Activated naive CD8-positive, alpha-beta T cell treated with anti-CD3 and anti-CD28 coated beads, Interleukin-2, amount 50 U/mL, for 24 hours (primary cell): ENCODE measurements around the gene PSD.

Source experiments
- ATAC-seq: fragments of 150-1000 bp; cut with Tn5 transposase; one replicate; pipeline ENCODE4 v1.10.0; 2021
- DNase-seq: peaks from one replicate; pipeline ENCODE4 v3.0.0; 2021
- H3K27ac Mint-ChIP-seq: one replicate; pipeline ENCODE4 v1.8.0; 2021; ENCODE audit warnings: mild to moderate bottlenecking, mixed read lengths
- H3K27me3 Mint-ChIP-seq: one replicate; pipeline ENCODE4 v1.8.0; 2021; ENCODE audit warnings: mixed read lengths
- H3K36me3 Mint-ChIP-seq: one replicate; pipeline ENCODE4 v1.8.0; 2021; ENCODE audit warnings: low read depth, mixed read lengths
- H3K4me1 Mint-ChIP-seq: one replicate; pipeline ENCODE4 v1.8.0; 2021; ENCODE audit warnings: mixed read lengths
- H3K4me3 Mint-ChIP-seq: one replicate; pipeline ENCODE4 v1.8.0; 2021; ENCODE audit warnings: mild to moderate bottlenecking, moderate library complexity, mixed read lengths
- H3K9me3 Mint-ChIP-seq: one replicate; pipeline ENCODE4 v1.8.0; 2021; ENCODE audit warnings: mixed read lengths

The PSD gene

DNA sequence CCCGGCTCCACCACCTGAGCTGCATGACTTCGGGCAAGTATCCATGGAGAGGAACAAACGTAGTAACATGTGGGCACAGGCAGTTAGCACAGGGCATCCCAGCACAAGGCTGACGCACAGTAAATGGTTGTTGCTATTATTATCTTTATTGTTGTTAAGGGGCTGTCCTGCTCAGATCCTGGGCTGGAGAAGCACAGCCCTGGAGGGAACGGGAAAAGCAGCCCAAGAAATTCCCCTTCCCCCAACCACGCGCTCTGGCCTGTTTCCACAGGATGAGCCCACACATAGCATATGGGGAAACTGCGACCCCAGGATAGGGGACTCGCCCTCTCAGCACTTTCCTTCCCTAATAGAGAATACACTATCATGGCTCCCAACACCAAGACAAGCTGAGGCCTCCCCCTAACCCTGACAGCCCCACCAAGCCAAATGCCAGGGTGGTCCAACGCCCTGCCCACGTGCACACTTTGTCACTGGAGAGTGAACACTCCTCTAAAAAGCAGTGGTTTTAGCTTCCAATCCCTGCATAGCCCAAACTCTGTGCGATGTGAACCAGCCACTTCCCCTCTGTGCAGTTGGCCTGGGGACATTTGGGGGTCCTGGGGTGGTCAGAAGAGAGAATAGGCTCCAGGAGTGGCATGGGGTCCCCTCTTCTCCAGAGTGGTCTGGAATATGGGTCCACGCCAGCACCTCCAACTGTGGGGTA is 11.0 kb downstream of the PSD start:
- Mint-ChIP-seq H3K9me3 (no peaks in the 10 kb centered on the region), H3K27ac (peak overlapping the region; percentile 14), H3K27me3 (peaks cover 20% of the 10 kb centered on the region), H3K4me3 (peak overlapping the region; percentile 14), H3K4me1 (peaks cover 44% of the 10 kb centered on the region), H3K36me3 (peaks cover 2% of the 10 kb centered on the region)
- no peak for ATAC-seq
- DNase-seq = no peak

DNA sequence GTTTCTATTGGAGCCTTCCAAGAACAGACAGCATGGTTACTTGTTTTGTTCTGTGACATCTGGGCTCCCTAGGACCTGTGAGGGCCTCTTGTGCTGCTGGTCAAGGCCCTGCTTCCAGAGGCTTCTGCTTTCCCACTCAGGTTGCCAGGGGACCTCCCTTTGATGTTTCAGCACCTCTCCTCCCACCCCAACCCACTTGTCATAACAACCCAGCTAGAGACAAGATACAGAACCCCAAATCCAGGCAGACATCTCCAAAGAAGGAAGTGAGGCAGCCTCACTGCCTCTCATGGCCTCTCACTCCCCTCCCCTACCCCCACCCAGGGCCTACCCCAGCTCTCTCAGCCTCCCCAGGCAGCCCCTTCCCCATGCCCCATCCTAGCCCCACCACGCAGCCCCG is 11.8 kb downstream of the PSD start:
- Mint-ChIP-seq H3K27ac (peak overlapping the region; percentile 60), H3K4me1 (peaks cover 46% of the 10 kb centered on the region)

GRCh38 chr10:102405632-102406031 is 13.0 kb downstream of the PSD start:
- H3K4me1 Mint-ChIP-seq = peaks cover 42% of the 10 kb centered on the region
- ATAC-seq (peak; percentile 8), DNase-seq (no peak)
- no peak overlapping the region for H3K4me3 Mint-ChIP-seq
- H3K36me3 Mint-ChIP-seq = peaks cover 9% of the 10 kb centered on the region
- H3K9me3 Mint-ChIP-seq = no peaks in the 10 kb centered on the region
- peak overlapping the region; percentile 48 for H3K27ac Mint-ChIP-seq
- H3K27me3 Mint-ChIP-seq = peaks cover 10% of the 10 kb centered on the region

More for the DNA sequence above, 11.8 kb downstream of the PSD start:
- Mint-ChIP-seq H3K4me3 (no peak overlapping the region), H3K9me3 (no peaks in the 10 kb centered on the region), H3K36me3 (peaks cover 4% of the 10 kb centered on the region), H3K27me3 (peaks cover 20% of the 10 kb centered on the region)
- no peak for DNase-seq
- no peak for ATAC-seq

DNA sequence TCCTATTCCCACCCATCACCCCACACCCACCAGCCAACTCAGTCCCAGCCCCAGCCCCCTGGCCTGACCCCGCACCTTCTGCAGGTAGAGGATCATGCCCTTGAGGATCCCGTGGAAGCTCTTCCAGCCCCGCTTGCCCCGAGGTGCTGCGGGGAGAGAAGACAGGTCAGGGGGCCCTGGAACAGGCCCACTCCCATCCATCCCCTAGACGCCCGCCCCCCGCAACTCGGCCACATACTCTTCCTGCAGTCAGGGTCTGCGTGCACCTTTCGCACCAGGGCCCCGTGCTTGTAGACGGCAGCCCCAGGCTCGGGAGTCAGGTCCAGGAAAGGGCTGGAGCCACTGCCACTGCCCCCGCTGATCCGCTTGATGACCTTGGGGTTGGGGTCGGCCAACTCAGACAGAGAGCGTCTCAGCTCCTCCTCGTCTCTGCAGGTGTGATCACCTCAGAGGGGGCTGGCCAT is 13.4 kb downstream of the PSD start:
- Mint-ChIP-seq H3K36me3 (peaks cover 14% of the 10 kb centered on the region), H3K27ac (peak overlapping the region; percentile 48), H3K27me3 (peaks cover 10% of the 10 kb centered on the region), H3K4me1 (peaks cover 39% of the 10 kb centered on the region), H3K9me3 (no peaks in the 10 kb centered on the region), H3K4me3 (no peak overlapping the region)
- no peak for ATAC-seq
- DNase-seq = no peak

GRCh38 chr10:102404361-102405107 is 14.1 kb downstream of the PSD start:
- Mint-ChIP-seq H3K27ac (no peak overlapping the region), H3K4me3 (no peak overlapping the region), H3K9me3 (no peaks in the 10 kb centered on the region), H3K36me3 (peaks cover 19% of the 10 kb centered on the region), H3K4me1 (peaks cover 38% of the 10 kb centered on the region), H3K27me3 (peaks cover 6% of the 10 kb centered on the region)
- no peak for ATAC-seq
- no peak for DNase-seq

GRCh38 chr10:102403115-102403514 is 15.5 kb downstream of the PSD start:
- peaks cover 27% of the 10 kb centered on the region for H3K36me3 Mint-ChIP-seq
- no peak for DNase-seq
- peaks cover 39% of the 10 kb centered on the region for H3K4me1 Mint-ChIP-seq
- H3K27me3 Mint-ChIP-seq = peaks cover under 1% of the 10 kb centered on the region
- H3K27ac Mint-ChIP-seq = no peak overlapping the region
- no peaks in the 10 kb centered on the region for H3K9me3 Mint-ChIP-seq
- no peak overlapping the region for H3K4me3 Mint-ChIP-seq
- no peak for ATAC-seq

DNA sequence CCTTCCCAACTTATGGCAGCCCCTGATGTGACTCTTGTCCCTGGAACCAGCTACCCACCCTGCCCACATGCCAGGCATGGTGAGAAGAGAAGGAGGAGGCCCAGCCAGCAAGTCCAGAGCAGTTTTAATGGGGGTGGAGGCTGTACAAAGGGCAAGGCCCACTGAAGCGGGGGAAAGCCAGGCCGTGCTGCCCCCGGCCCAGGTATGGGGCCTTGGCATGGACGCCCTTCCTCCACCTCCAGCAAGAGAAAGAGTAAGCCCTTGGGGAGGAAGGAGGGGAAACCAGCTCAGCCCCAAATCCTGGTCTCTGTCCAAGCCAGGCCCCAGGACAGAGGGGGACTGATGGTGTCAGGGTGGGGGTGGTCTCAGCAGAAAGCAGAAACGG is 16.1 kb downstream of the PSD start:
- H3K9me3 Mint-ChIP-seq = no peaks in the 10 kb centered on the region
- no peaks in the 10 kb centered on the region for H3K27me3 Mint-ChIP-seq
- no peak overlapping the region for H3K4me3 Mint-ChIP-seq
- peaks cover 39% of the 10 kb centered on the region for H3K4me1 Mint-ChIP-seq
- H3K36me3 Mint-ChIP-seq = peaks cover 33% of the 10 kb centered on the region
- H3K27ac Mint-ChIP-seq = peak overlapping the region; percentile 68
- ATAC-seq = no peak
- DNase-seq = no peak

GRCh38 chr10:102401735-102402511 is 16.7 kb downstream of the PSD start:
- no peak for ATAC-seq
- H3K27ac Mint-ChIP-seq = peak overlapping the region; percentile 68
- peak overlapping the region; percentile 38 for H3K4me3 Mint-ChIP-seq
- DNase-seq = no peak
- no peaks in the 10 kb centered on the region for H3K27me3 Mint-ChIP-seq
- no peaks in the 10 kb centered on the region for H3K9me3 Mint-ChIP-seq
- H3K36me3 Mint-ChIP-seq = peaks cover 38% of the 10 kb centered on the region
- H3K4me1 Mint-ChIP-seq = peaks cover 40% of the 10 kb centered on the region

DNA sequence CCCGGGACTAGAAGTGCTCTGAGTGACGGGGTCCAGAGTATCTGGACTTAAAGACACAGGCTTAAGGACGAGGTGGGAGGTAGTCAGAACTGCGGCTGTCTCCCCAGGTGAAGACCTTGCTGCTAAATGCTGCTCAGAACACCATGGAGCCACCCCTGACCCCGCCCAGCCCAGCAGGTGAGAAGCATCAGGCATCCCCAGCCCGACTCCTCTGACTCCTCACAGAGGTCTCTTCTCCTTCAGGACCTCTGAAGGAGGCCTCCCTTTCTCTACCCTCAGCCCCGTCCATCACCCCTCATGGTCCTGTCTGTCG is 17.3 kb downstream of the PSD start:
- H3K36me3 Mint-ChIP-seq = peaks cover 44% of the 10 kb centered on the region
- peaks cover 44% of the 10 kb centered on the region for H3K4me1 Mint-ChIP-seq
- no peaks in the 10 kb centered on the region for H3K27me3 Mint-ChIP-seq
- H3K27ac Mint-ChIP-seq = no peak overlapping the region
- DNase-seq (no peak), ATAC-seq (no peak)
- peak overlapping the region; percentile 38 for H3K4me3 Mint-ChIP-seq
- no peaks in the 10 kb centered on the region for H3K9me3 Mint-ChIP-seq

DNA sequence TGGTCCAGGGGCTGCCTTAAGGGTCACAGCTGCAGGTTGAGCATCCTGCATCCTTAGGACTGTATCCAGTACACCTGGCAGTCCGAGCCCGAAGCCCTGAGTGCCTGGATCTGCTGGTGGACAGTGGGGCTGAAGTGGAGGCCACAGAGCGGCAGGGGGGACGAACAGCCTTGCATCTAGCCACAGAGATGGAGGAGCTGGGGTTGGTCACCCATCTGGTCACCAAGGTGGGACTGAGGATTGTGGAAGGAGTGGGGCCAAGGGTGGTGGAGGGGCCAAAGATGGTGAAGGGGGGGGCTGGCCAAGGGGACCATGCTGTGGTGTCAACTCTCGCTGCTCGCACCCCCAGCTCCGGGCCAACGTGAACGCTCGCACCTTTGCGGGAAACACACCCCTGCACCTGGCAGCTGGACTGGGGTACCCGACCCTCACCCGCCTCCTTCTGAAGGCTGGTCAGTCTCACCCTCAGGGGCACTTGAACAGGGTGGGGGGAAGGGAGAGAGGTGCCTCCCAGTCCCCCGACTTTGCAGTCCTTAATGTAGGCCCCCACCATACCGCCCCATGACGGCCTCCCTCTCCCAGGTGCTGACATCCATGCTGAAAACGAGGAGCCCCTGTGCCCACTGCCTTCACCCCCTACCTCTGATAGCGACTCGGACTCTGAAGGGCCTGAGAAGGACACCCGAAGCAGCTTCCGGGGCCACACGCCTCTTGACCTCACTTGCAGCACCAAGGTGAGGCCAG is 17.8 kb downstream of the PSD start:
- Mint-ChIP-seq H3K27ac (peak overlapping the region; percentile 31), H3K4me3 (no peak overlapping the region), H3K27me3 (no peaks in the 10 kb centered on the region), H3K4me1 (peaks cover 41% of the 10 kb centered on the region), H3K9me3 (no peaks in the 10 kb centered on the region), H3K36me3 (peaks cover 49% of the 10 kb centered on the region)
- ATAC-seq (no peak), DNase-seq (no peak)

GRCh38 chr10:102400076-102400475 is 18.5 kb downstream of the PSD start:
- Mint-ChIP-seq H3K4me3 (peak overlapping the region; percentile 99), H3K36me3 (peaks cover 50% of the 10 kb centered on the region), H3K27ac (peak overlapping the region; percentile 75), H3K4me1 (peaks cover 38% of the 10 kb centered on the region), H3K27me3 (no peaks in the 10 kb centered on the region), H3K9me3 (no peaks in the 10 kb centered on the region)
- DNase-seq = no peak
- ATAC-seq = no peak

- H3K9me3 Mint-ChIP-seq = no peaks in the 10 kb centered on the region
- H3K4me3 Mint-ChIP-seq = peak overlapping the region; percentile 99
- H3K27me3 Mint-ChIP-seq = no peaks in the 10 kb centered on the region
- peaks cover 38% of the 10 kb centered on the region for H3K4me1 Mint-ChIP-seq
- peaks cover 54% of the 10 kb centered on the region for H3K36me3 Mint-ChIP-seq
- peak; percentile 91 for DNase-seq
- peak; percentile 58 for ATAC-seq
- H3K27ac Mint-ChIP-seq = peak overlapping the region; percentile 75
Measured at GRCh38 chr10:102399217-102400021, 19.2 kb downstream of the PSD start.

DNA sequence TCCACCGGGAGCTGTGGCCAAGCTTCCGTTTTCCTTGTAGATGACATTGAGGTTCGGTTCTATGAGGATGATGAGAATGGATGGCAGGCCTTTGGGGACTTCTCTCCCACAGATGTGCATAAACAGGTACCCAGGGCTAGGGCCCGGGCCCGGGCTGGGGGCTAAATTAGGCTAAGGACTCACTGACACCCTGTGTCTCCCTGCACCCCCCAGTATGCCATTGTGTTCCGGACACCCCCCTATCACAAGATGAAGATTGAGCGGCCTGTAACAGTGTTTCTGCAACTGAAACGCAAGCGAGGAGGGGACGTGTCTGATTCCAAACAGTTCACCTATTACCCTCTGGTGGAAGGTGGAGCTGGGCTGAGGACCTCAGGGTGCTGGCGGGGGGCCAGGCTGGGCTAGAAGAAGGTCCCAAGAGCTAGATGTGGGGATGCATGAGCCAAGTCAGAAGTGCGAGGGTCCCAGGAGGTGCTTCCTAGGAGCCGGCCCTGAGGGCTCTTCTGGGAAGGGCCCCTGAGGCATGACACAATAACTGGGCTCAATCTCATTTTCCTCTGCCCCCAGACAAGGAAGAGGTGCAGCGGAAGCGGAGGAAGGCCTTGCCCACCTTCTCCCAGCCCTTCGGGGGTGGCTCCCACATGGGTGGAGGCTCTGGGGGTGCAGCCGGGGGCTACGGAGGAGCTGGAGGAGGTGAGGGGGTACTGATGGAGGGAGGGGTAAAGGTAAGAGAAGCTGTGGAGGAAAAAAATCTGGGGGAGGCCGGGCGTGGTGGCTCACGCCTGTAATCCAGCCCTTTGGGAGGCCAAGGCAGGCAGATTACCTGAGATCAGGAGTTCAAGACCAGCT is 20.2 kb downstream of the PSD start:
- H3K27ac Mint-ChIP-seq = peak overlapping the region; percentile 71
- DNase-seq (peak; percentile 10), ATAC-seq (no peak)
- no peaks in the 10 kb centered on the region for H3K27me3 Mint-ChIP-seq
- H3K9me3 Mint-ChIP-seq = no peaks in the 10 kb centered on the region
- peaks cover 53% of the 10 kb centered on the region for H3K36me3 Mint-ChIP-seq
- H3K4me3 Mint-ChIP-seq = peak overlapping the region; percentile 99
- H3K4me1 Mint-ChIP-seq = peaks cover 42% of the 10 kb centered on the region
